ENCODE results near the gene IER3IP1. TPM values are rescaled to one million over a fixed set of nuclear protein-coding genes. Genes with fewer than 3 reads are reported as not detected.

IER3IP1 gene
- total RNA-seq, 2 experiments from 2014 or later = 5.5 to 11.6 TPM

- Histone ChIP-seq H3K9me3 (ENCODE audit: low read length) (no peaks in the 10 kb centered on the region), H2AFZ (ENCODE audit: low read length) (no peak overlapping the region), H3K79me2 (ENCODE audit: insufficient read depth, low read depth, low read length) (no peaks in the 10 kb centered on the region), H3K4me3 (ENCODE audit: low read depth, low read length, poor library complexity, severe bottlenecking) (no peak overlapping the region), H3K9me2 (ENCODE audit: insufficient read depth, low read length) (no peaks in the 10 kb centered on the region), H3K36me3 (ENCODE audit: insufficient read depth, low read length) (no peaks in the 10 kb centered on the region; the same call in 1 of the 2 replicates), H4K20me1 (ENCODE audit: insufficient read depth, low read length) (no peaks in the 10 kb centered on the region), H3K4me2 (ENCODE audit: low read length) (no peak overlapping the region), H3K4me1 (ENCODE audit: insufficient read depth, low read length, poor library complexity, severe bottlenecking) (no peaks in the 10 kb centered on the region), H3K27ac (ENCODE audit: low read depth, low read length, poor library complexity, severe bottlenecking) (no peak overlapping the region)
- CTCF ChIA-PET (ENCODE audit: unreplicated experiment) = no interaction called here
- intact Hi-C loops (cut with micrococcal nuclease; ENCODE audit: unreplicated experiment) = no loop called here
- no peak for DNase-seq (ENCODE audit: low spot score)
- no TSS peak for BruUV-seq (replicated peaks)
- no peak for TF ChIP-seq EZH2phosphoT487 (IDR thresholded peaks at IDR 0.05; ENCODE audit: borderline replicate concordance, low read depth, low read length)
- no peak for TF ChIP-seq CTCF (conservative IDR thresholded peaks at IDR 0.05; ENCODE audit: low read length)
- POLR2A ChIA-PET = no interaction called here
These were observed 33.0 kb downstream of the IER3IP1 start for GRCh38 chr18:47143153-47143552.

- no TSS peak for BruUV-seq (replicated peaks)
- H3K4me3 ChIP-seq (ENCODE audit: low read depth, low read length, poor library complexity, severe bottlenecking) = no peak overlapping the region
- H3K9me3 ChIP-seq (ENCODE audit: low read length) = no peaks in the 10 kb centered on the region
- no peaks in the 10 kb centered on the region for H4K20me1 ChIP-seq (ENCODE audit: insufficient read depth, low read length)
- no peak for TF ChIP-seq CTCF (conservative IDR thresholded peaks at IDR 0.05; ENCODE audit: low read length)
- no peak for TF ChIP-seq EZH2phosphoT487 (IDR thresholded peaks at IDR 0.05; ENCODE audit: borderline replicate concordance, low read depth, low read length)
- H3K79me2 ChIP-seq (ENCODE audit: insufficient read depth, low read depth, low read length) = no peaks in the 10 kb centered on the region
- H3K27ac ChIP-seq (ENCODE audit: low read depth, low read length, poor library complexity, severe bottlenecking) = no peak overlapping the region
- no peaks in the 10 kb centered on the region for H3K36me3 ChIP-seq (ENCODE audit: insufficient read depth, low read length)
- H3K4me2 ChIP-seq (ENCODE audit: low read length) = no peak overlapping the region
- H2AFZ ChIP-seq (ENCODE audit: low read length) = no peak overlapping the region
- intact Hi-C loops (cut with micrococcal nuclease; ENCODE audit: unreplicated experiment) = no loop called here
- H3K9me2 ChIP-seq (ENCODE audit: insufficient read depth, low read length) = no peaks in the 10 kb centered on the region
- CTCF ChIA-PET (ENCODE audit: unreplicated experiment) = no interaction called here
- no peaks in the 10 kb centered on the region for H3K4me1 ChIP-seq (ENCODE audit: insufficient read depth, low read length, poor library complexity, severe bottlenecking)
- POLR2A ChIA-PET = no interaction called here
- DNase-seq (ENCODE audit: low spot score) = no peak
These were observed 34.9 kb downstream of the IER3IP1 start for GRCh38 chr18:47141289-47141688.

GRCh38 chr18:47121146-47121545 is 55.0 kb downstream of the IER3IP1 start:
- no peaks in the 10 kb centered on the region for H3K9me3 ChIP-seq (ENCODE audit: low read length)
- no TSS peak for BruUV-seq (replicated peaks)
- no peak overlapping the region for H2AFZ ChIP-seq (ENCODE audit: low read length)
- no peak overlapping the region for H3K27ac ChIP-seq (ENCODE audit: low read depth, low read length, poor library complexity, severe bottlenecking)
- no peaks in the 10 kb centered on the region for H3K36me3 ChIP-seq (ENCODE audit: insufficient read depth, low read length)
- no peaks in the 10 kb centered on the region for H3K79me2 ChIP-seq (ENCODE audit: insufficient read depth, low read depth, low read length)
- no peaks in the 10 kb centered on the region for H3K9me2 ChIP-seq (ENCODE audit: insufficient read depth, low read length)
- CTCF ChIA-PET (ENCODE audit: unreplicated experiment) = no interaction called here
- no peaks in the 10 kb centered on the region for H4K20me1 ChIP-seq (ENCODE audit: insufficient read depth, low read length)
- POLR2A ChIA-PET = no interaction called here
- DNase-seq (ENCODE audit: low spot score) = no peak
- TF ChIP-seq CTCF (conservative IDR thresholded peaks at IDR 0.05; ENCODE audit: low read length) = no peak
- no peak for TF ChIP-seq EZH2phosphoT487 (IDR thresholded peaks at IDR 0.05; ENCODE audit: borderline replicate concordance, low read depth, low read length)
- H3K4me2 ChIP-seq (ENCODE audit: low read length) = no peak overlapping the region
- intact Hi-C loops (cut with micrococcal nuclease; ENCODE audit: unreplicated experiment) = no loop called here
- H3K4me3 ChIP-seq (ENCODE audit: low read depth, low read length, poor library complexity, severe bottlenecking) = no peak overlapping the region
- H3K4me1 ChIP-seq (ENCODE audit: insufficient read depth, low read length, poor library complexity, severe bottlenecking) = no peaks in the 10 kb centered on the region
